Measurements from ENCODE around the gene TOMM34.
A peak's percentile ranks its signal among the peaks of the same experiment; 100 is the strongest.

TOMM34 gene

GRCh38 chr20:44961870-44962267 lies 1.7 kb upstream of the TOMM34 start:
- no peak for DNase-seq
- intact Hi-C loops (cut with DNase I; ENCODE audit: low total_unique reads) = loop anchor here (5.0 kb wide), 1 partner anchor 75 kb away; the partner anchor contains the start of gene YWHAB

GRCh38 chr20:44961011-44961869 lies 1.0 kb upstream of the TOMM34 start:
- TF ChIP-seq CTCF (IDR thresholded peaks at IDR 0.05) = no peak
- DNase-seq = no peak
- Histone ChIP-seq H3K36me3 (peaks cover 1 to 7% (median 3%) of the 10 kb centered on the region in 3 donors), H3K27ac (peak overlapping the region; percentile 75 to 87), H3K4me1 (peaks cover 0 to 28% (median 13%) of the 10 kb centered on the region in 4 donors), H3K4me3 (no peak overlapping the region), H3K27me3 (no peaks in the 10 kb centered on the region), H3K9me3 (no peaks in the 10 kb centered on the region)
- intact Hi-C loops (cut with DNase I; ENCODE audit: low total_unique reads) = loop anchor here (5.0 kb wide), 1 partner anchor 74 kb away; the partner anchor contains the start of gene YWHAB

More at GRCh38 chr20:44961870-44962267, 1.7 kb upstream of the TOMM34 start:
- peaks cover 0 to under 1% (median 0%) of the 10 kb centered on the region in 3 donors for H3K36me3 ChIP-seq
- no peaks in the 10 kb centered on the region for H3K27me3 ChIP-seq
- TF ChIP-seq CTCF (IDR thresholded peaks at IDR 0.05) = no peak
- no peak overlapping the region for H3K27ac ChIP-seq
- no peaks in the 10 kb centered on the region for H3K9me3 ChIP-seq
- H3K4me1 ChIP-seq = peaks cover 0 to 29% (median 15%) of the 10 kb centered on the region in 4 donors
- no peak overlapping the region for H3K4me3 ChIP-seq

- TF ChIP-seq CTCF (IDR thresholded peaks at IDR 0.05) = no peak
- no peaks in the 10 kb centered on the region for H3K9me3 ChIP-seq
- no peaks in the 10 kb centered on the region for H3K27me3 ChIP-seq
- H3K27ac ChIP-seq = peak overlapping the region; percentile 75 to 87
- intact Hi-C loops (cut with DNase I; ENCODE audit: low total_unique reads) = loop anchor here (5.0 to 10.0 kb wide), 2 partner anchors 72 to 205 kb away; partner anchors contain the start of gene YWHAB
- H3K36me3 ChIP-seq = peaks cover 17 to 22% (median 18%) of the 10 kb centered on the region in 3 donors
- H3K4me1 ChIP-seq = peaks cover 0 to 23% (median 13%) of the 10 kb centered on the region in 4 donors
- peak overlapping the region; percentile 82 to 90 for H3K4me3 ChIP-seq
- no peak for DNase-seq
These were observed 527 bp downstream of the TOMM34 start for GRCh38 chr20:44959638-44960102.

- Histone ChIP-seq H3K27ac (peak overlapping the region; percentile 75 to 87), H3K9me3 (no peaks in the 10 kb centered on the region), H3K27me3 (no peaks in the 10 kb centered on the region), H3K4me3 (peak overlapping the region; percentile 82 to 90), H3K36me3 (peaks cover 22 to 27% (median 23%) of the 10 kb centered on the region in 3 donors), H3K4me1 (peaks cover 0 to 23% (median 13%) of the 10 kb centered on the region in 4 donors)
- no peak for TF ChIP-seq CTCF (IDR thresholded peaks at IDR 0.05)
- intact Hi-C loops (cut with DNase I; ENCODE audit: low total_unique reads) = loop anchor here (10.0 kb wide), 1 partner anchor 204 kb away; no protein-coding TSS in a partner anchor
- no peak for DNase-seq
These were observed 1.0 kb downstream of the TOMM34 start for GRCh38 chr20:44959082-44959637.

GRCh38 chr20:44958276-44958675 lies 1.9 kb downstream of the TOMM34 start:
- Histone ChIP-seq H3K36me3 (peaks cover 31 to 36% (median 31%) of the 10 kb centered on the region in 3 donors), H3K4me3 (no peak overlapping the region), H3K9me3 (no peaks in the 10 kb centered on the region), H3K27ac (no peak overlapping the region), H3K4me1 (peaks cover 0 to 23% (median 13%) of the 10 kb centered on the region in 4 donors), H3K27me3 (no peaks in the 10 kb centered on the region)
- DNase-seq = no peak
- no peak for TF ChIP-seq CTCF (IDR thresholded peaks at IDR 0.05)
- intact Hi-C loops (cut with DNase I; ENCODE audit: low total_unique reads) = loop anchor here (10.0 kb wide), 1 partner anchor 203 kb away; no protein-coding TSS in a partner anchor
